Omental fat pad (tissue), 4 donors: Measurements from ENCODE around the gene ZNF664. TPM values are rescaled to one million over a fixed set of nuclear protein-coding genes. Genes with fewer than 3 reads are reported as not detected.

Experiments
- small RNA-seq: library from RNA; depleted of rRNA; stranded (forward); fragments of <200 nt; gene quantifications from one replicate; pipeline ENCODE3, GENCODE V24; 2016
- total RNA-seq, 4 donors: library from RNA; depleted of rRNA; stranded (reverse); fragments of >200 nt; gene quantifications; one replicate each; pipeline ENCODE4 v1.1.0, GENCODE V29; 2016

Gene ZNF664
- total RNA-seq, 4 donors from 2014 or later: 61.8 to 96.0 (median 71.5) TPM

Small RNA genes lying within 50 kb of the gene (small RNA-seq; reads per million reads assigned to genes)
- gene AC068790.4 (not detected), gene AC068790.6 (not detected)

Other genes starting within 250 kb of the ZNF664 start
- gene DNAH10, start 210.9 kb upstream of the ZNF664 start, total RNA-seq: 1 to 10 TPM in 1 of 4 donors, under 1 TPM in 2, not detected in 1; 0.06 to 2.3 (median 0.48) TPM
- gene CCDC92, start 384 bp upstream of the ZNF664 start, total RNA-seq: 10 to 100 TPM; 27.1 to 34.5 (median 32.0) TPM